ENCODE measurements around the gene IL18R1. TPM values are rescaled to one million over a fixed set of nuclear protein-coding genes. Genes with fewer than 3 reads are reported as not detected.
"Not testable (repeated sequence)": the region's sequence is repeated elsewhere in the genome, so short reads cannot be mapped to it uniquely, and the experiment has no call there.

The IL18R1 gene
- 0.37 and 0.59 TPM in 2 replicates for total RNA-seq (2014; rRNA removed; shearing (Covaris generic))
- 0.33 and 0.58 TPM in 2 replicates for polyA plus RNA-seq (2015; cell fraction: cytosol; rRNA removed)
- polyA plus RNA-seq (2015; cell fraction: nucleus; rRNA removed) = 0.75 and 1.1 TPM in 2 replicates

- DNase-seq (ENCODE audit: low read depth, low spot score) = peak; percentile 58
- in situ Hi-C loops (cut with HindIII; ENCODE audit: low pct_unique_long_range_greater_than_20kb, low sequenced_read_pairs) = no loop called here
Observed at GRCh38 chr2:102355526-102356380, at the start of gene IL18R1. Gene IL18R1 (plus strand): TSS chr2:102355796. CDS start chr2:102362661, 6,865 bp downstream.

GRCh38 chr2:102306125-102306524, 49.5 kb upstream of the IL18R1 start:
- in situ Hi-C loops (cut with HindIII; ENCODE audit: low pct_unique_long_range_greater_than_20kb, low sequenced_read_pairs) = no loop called here

GRCh38 chr2:102310964-102311640, 44.5 kb upstream of the IL18R1 start, which contains the start of gene IL1RL1:
Gene IL1RL1 (plus strand): TSS chr2:102311563. CDS start chr2:102338265, 26,702 bp downstream.
- in situ Hi-C loops (cut with HindIII; ENCODE audit: low pct_unique_long_range_greater_than_20kb, low sequenced_read_pairs) = no loop called here
- DNase-seq (ENCODE audit: low read depth, low spot score) = no peak

More at GRCh38 chr2:102306125-102306524, 49.5 kb upstream of the IL18R1 start:
- no peak for DNase-seq (ENCODE audit: low read depth, low spot score)

- in situ Hi-C loops (cut with HindIII; ENCODE audit: low pct_unique_long_range_greater_than_20kb, low sequenced_read_pairs) = no loop called here
- no peak for DNase-seq (ENCODE audit: low read depth, low spot score)
Observed at GRCh38 chr2:102313025-102313424, 42.6 kb upstream of the IL18R1 start.

- DNase-seq (ENCODE audit: low read depth, low spot score) = no peak
- in situ Hi-C loops (cut with HindIII; ENCODE audit: low pct_unique_long_range_greater_than_20kb, low sequenced_read_pairs) = no loop called here
Observed at GRCh38 chr2:102313471-102313870, 42.1 kb upstream of the IL18R1 start.

- no peak for DNase-seq (ENCODE audit: low read depth, low spot score)
- in situ Hi-C loops (cut with HindIII; ENCODE audit: low pct_unique_long_range_greater_than_20kb, low sequenced_read_pairs) = no loop called here
Observed at GRCh38 chr2:102313950-102314349, 41.6 kb upstream of the IL18R1 start.

- no peak for DNase-seq (ENCODE audit: low read depth, low spot score)
- in situ Hi-C loops (cut with HindIII; ENCODE audit: low pct_unique_long_range_greater_than_20kb, low sequenced_read_pairs) = no loop called here
Observed at GRCh38 chr2:102315921-102316320, 39.7 kb upstream of the IL18R1 start.

GRCh38 chr2:102317715-102318114, 37.9 kb upstream of the IL18R1 start:
- DNase-seq (ENCODE audit: low read depth, low spot score) = no peak
- in situ Hi-C loops (cut with HindIII; ENCODE audit: low pct_unique_long_range_greater_than_20kb, low sequenced_read_pairs) = no loop called here

GRCh38 chr2:102318437-102318836, 37.2 kb upstream of the IL18R1 start:
- DNase-seq (ENCODE audit: low read depth, low spot score) = no peak
- in situ Hi-C loops (cut with HindIII; ENCODE audit: low pct_unique_long_range_greater_than_20kb, low sequenced_read_pairs) = no loop called here

GRCh38 chr2:102321941-102322719, 33.5 kb upstream of the IL18R1 start:
- in situ Hi-C loops (cut with HindIII; ENCODE audit: low pct_unique_long_range_greater_than_20kb, low sequenced_read_pairs) = no loop called here
- DNase-seq (ENCODE audit: low read depth, low spot score) = no peak

GRCh38 chr2:102324914-102325313, 30.7 kb upstream of the IL18R1 start:
- in situ Hi-C loops (cut with HindIII; ENCODE audit: low pct_unique_long_range_greater_than_20kb, low sequenced_read_pairs); DNase-seq (ENCODE audit: low read depth, low spot score): not testable (repeated sequence)

- in situ Hi-C loops (cut with HindIII; ENCODE audit: low pct_unique_long_range_greater_than_20kb, low sequenced_read_pairs) = no loop called here
- DNase-seq (ENCODE audit: low read depth, low spot score) = no peak
Observed at GRCh38 chr2:102331311-102331980, 24.1 kb upstream of the IL18R1 start.

GRCh38 chr2:102334486-102334885, 21.1 kb upstream of the IL18R1 start:
- no peak for DNase-seq (ENCODE audit: low read depth, low spot score)
- in situ Hi-C loops (cut with HindIII; ENCODE audit: low pct_unique_long_range_greater_than_20kb, low sequenced_read_pairs) = no loop called here

GRCh38 chr2:102335871-102336366, 19.7 kb upstream of the IL18R1 start:
- DNase-seq (ENCODE audit: low read depth, low spot score) = no peak
- in situ Hi-C loops (cut with HindIII; ENCODE audit: low pct_unique_long_range_greater_than_20kb, low sequenced_read_pairs) = no loop called here

- no peak for DNase-seq (ENCODE audit: low read depth, low spot score)
- in situ Hi-C loops (cut with HindIII; ENCODE audit: low pct_unique_long_range_greater_than_20kb, low sequenced_read_pairs) = no loop called here
Observed at GRCh38 chr2:102336502-102336945, 19.1 kb upstream of the IL18R1 start.

- in situ Hi-C loops (cut with HindIII; ENCODE audit: low pct_unique_long_range_greater_than_20kb, low sequenced_read_pairs) = no loop called here
- no peak for DNase-seq (ENCODE audit: low read depth, low spot score)
Observed at GRCh38 chr2:102337012-102337411, 18.6 kb upstream of the IL18R1 start.

Data from SK-MEL-5 (cell line).